NCI-H146 treated with DMSO at 0.1 percent for 48 hours (cell line): ENCODE data around the gene SLCO3A1.

Source experiments
- DNase-seq: peaks from one replicate; lab custom pipeline; 2025; ENCODE audit not compliant: unreplicated experiment; lab: John Stamatoyannopoulos, UW

The SLCO3A1 gene

DNA sequence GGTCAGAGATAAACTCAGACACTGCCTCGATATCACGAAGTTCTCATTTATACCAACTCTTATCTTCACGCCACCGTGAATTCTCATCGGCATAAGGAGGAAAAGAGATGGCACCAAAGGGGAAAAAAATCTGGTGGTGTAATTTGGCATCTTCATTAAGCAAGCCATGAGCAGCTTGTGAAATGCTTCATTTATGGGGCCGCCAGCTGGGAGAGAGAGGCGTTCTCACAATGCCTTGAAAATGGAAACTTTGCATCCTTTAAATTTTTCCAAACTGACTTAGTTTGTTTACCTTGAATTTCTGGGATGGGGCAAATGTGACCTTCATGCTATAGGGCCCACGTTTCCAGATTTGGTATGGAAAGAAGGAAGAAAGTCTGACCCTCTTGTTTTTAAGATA lies 297.7 kb downstream of the SLCO3A1 start:
- no peak for DNase-seq

DNA sequence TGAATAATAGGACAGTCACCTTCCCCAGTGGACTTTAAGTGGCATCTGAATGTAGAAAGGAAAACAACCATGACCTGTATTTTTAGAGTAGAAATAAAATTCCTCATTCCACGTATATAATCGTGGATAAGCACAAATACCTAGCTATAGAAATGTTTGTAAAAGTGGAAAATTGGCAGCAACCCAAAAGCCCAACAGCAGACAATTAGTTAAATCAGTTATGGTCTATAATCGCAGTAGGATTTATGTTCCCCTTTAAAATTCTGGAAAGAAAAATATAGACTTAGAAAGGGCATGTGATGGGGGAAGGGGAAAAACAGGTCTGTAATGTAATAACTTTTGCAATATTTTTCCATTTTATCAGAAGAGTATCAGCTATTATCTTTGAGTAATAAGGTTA lies 298.2 kb downstream of the SLCO3A1 start:
- no peak for DNase-seq

GRCh38 chr15:92152983-92153382 lies 299.5 kb downstream of the SLCO3A1 start:
- no peak for DNase-seq

DNA sequence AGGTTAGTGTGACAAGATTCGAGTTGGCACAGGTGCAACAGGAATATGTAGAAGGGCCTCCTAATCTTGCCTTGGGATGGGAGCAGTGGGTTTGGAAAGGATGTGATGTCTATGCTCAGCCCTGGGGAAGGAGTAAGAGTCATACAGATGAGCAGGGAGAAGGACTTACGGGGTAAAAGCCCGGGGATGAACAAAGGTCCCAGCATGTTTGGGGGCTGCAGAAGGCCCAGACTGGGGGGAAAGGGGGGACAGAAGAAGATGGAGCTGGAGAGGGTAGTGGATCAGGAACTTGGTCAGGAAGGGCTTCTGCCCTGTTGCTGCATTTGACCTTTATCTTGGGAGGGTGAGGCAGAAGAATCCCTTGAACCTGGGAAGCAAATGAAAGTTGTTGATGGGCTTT lies 300.1 kb downstream of the SLCO3A1 start:
- no peak for DNase-seq

DNA sequence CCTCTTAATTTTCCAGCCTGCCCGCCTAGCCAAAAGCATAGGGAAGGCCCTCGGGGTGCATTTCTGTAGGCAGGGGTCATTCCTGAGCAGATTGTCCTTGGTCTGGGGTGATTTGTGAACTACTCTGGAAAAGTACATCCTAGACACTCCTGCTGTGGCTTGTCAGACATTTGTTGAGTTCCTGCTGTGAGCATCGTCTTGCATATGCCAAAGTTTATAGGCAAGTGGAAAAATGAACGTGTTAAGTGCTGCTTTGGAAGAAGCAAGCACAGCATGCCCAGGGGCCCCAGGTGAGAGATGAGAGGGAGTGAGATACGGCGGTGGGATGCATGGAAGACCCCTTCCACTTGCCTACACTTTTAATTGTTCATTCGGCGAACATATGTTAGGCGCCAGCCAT lies 302.4 kb downstream of the SLCO3A1 start:
- DNase-seq, result no peak

DNA sequence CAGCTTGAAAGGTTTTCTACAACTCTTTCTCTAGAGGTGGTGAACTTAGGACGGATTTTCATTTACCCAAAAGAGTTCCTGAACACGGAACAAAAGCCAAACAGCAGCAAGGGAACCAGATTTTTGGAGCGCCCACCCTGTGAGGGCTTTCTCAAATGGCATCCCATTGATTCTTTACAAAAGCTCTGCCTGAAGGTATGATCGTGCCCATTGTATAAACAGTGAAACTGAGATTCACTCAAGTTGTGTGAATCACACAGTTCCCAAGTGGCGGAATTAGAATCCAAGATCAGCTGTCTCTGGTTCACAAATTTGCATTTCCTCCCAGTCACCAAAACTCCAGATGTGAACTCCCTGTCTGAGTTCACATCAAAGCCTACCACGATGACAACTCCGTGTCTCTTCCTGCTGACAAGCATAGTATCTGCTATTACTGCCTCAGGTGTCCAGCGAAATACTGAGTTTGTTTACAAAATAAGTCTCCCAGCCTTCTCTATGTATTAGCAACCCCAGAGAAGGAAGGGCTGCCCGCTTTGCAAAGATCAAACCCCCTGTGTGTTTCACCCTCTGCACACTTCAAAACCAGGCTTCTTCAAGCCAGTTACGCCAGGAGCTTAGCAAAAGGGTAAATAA lies 304.3 kb downstream of the SLCO3A1 start:
- DNase-seq, result no peak

- DNase-seq, result no peak
Observed at GRCh38 chr15:92158426-92158825, 304.9 kb downstream of the SLCO3A1 start.

GRCh38 chr15:92159481-92159880 lies 306.0 kb downstream of the SLCO3A1 start:
- no peak for DNase-seq

- peak; percentile 75 for DNase-seq
Observed at GRCh38 chr15:92159906-92160841, 306.7 kb downstream of the SLCO3A1 start.

DNA sequence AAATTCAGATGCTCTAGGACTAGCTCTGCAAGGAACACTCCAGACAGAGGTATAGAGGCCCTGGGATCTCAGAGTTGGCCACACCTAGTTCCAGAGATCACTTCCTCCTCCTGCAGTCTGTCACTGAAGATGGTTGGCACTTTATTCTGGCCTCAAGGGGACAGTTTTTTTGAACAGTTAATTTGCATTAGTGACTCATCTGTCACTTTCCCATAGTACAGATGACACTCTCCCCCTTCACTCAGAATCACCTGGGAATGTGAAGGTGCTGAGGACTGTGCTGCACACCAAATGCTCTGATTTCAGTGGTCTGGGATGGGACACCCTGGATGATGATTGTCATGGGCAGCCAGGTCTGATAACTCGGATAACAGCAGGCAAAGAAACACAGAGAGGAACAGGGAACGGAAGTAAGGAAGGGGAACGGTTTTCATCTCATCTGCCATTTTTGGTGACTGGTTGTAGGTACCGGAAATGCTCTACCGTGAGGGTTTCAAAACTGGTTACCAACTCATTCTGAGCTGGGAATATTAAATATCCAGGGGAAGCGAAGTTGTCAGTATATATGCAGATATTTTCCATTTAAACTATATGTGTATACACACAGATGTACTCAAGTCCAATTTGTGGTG lies 307.6 kb downstream of the SLCO3A1 start:
- DNase-seq, result no peak

DNA sequence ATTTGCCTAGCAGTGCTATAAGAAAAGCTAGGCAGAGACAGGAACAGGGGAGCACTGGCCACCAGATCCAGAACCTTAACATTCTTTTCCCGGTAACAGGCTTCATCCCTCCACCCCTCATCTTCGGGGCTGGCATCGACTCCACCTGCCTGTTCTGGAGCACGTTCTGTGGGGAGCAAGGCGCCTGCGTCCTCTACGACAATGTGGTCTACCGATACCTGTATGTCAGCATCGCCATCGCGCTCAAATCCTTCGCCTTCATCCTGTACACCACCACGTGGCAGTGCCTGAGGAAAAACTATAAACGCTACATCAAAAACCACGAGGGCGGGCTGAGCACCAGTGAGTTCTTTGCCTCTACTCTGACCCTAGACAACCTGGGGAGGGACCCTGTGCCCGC lies 309.1 kb downstream of the SLCO3A1 start:
- DNase-seq, result no peak

GRCh38 chr15:92163641-92164040 lies 310.1 kb downstream of the SLCO3A1 start:
- no peak for DNase-seq

GRCh38 chr15:92164327-92165000 lies 311.0 kb downstream of the SLCO3A1 start:
- no peak for DNase-seq

DNA sequence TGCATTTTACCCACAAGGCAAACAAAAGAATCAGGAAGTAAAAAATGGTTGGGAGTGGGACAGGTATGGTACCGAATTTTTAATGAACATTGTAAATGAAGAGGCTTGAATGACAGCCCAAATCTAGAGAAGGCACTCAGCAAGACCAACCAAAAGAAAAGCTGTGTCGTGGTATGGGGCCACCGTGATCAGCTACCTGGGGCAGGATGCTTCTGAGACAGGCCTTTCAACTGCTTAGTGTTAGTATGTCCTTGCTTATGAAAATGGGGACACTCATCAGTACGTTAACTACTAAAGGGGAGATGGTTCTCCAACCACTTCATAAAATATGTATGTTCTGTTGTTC lies 311.5 kb downstream of the SLCO3A1 start:
- no peak for DNase-seq

- no peak for DNase-seq
Observed at GRCh38 chr15:92166029-92166428, 312.5 kb downstream of the SLCO3A1 start.

- DNase-seq, result no peak
Observed at GRCh38 chr15:92166751-92167405, 313.4 kb downstream of the SLCO3A1 start.

DNA sequence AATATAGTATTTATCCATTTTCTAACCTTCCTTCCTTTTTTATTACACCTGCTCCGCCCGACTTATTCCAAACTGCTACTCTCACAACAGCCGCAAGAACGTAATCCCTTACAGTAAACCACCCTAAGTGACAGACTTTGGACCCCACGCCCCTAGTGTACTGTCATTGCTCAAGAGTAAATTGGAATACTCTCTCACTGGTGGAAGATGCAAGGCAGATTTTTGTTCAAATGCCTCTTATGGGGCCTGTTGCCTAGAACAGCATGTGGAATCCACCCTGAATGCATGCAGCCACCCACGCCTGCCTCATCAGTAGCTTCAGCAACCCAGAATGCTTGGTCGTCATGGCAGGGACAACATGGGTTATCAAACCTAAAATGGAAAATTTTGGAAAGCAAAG lies 313.9 kb downstream of the SLCO3A1 start:
- no peak for DNase-seq

DNA sequence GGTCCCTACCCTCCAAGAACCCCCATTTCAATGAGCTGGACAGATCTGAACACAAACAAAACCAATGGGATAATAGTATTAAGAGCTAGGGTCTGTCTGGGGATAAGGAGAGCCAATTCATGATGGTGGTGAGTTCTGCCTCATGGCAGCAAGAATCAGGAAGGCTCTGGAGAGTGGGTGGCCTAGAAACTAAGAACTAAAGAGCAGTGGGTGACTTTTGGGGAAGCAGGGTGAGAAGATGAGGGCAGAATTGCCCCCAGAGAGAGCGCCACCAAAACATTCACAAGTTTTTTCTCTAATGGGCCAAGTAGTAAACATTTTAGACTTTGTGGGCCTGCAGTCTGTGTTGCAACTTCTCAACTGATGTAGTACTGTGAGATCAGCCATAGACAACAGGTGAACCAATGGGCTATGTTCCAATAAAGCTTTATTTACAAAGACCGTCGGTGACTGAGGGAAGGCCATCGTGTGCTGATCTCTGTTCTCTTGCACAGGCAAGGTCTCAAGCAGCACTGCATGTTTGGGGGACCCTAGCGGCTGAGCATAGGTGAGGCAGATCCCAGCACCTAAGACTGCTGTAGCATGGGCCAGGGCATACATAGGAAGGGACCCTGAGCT lies 314.7 kb downstream of the SLCO3A1 start:
- no peak for DNase-seq

DNA sequence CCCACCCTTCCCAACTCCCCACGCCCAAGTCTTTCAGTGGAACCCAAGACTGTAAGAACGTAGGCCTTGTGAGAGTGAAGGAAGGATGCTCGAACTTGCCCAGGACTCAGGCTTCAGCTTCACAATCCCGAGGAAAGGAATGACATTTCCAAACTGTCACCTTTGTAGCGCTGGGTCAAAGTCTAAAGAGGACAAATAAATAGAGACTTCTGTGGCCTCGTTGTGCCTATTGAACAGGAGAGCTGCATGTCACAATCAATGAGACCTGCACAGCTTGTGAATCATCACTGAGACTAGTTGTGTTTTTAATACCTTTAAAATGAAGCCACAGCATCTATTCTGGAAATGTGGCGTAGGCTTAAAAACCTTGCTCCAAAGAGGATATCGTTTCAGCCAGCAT lies 317.4 kb downstream of the SLCO3A1 start:
- DNase-seq, result no peak

GRCh38 chr15:92178911-92179310 lies 325.4 kb downstream of the SLCO3A1 start:
- no peak for DNase-seq

DNA sequence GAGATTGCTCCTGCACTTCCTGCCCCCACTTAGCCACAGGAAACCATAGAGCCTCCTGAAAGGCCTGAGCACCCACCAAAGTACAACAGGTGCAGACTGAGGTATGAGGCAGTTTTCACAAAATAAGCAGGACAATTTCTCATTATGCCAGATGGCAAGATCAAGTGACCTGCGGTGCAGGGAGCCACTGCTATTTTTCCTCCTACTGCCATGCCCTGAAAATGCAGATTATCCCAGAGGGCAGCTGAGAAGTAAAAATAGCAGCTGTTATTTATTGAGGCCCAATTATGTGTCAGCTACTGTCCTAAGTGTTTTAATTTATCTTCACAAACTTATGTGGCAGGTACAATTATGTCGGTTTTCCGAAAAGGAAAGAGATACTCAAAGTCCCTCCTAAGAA lies 330.6 kb downstream of the SLCO3A1 start:
- DNase-seq, result no peak
